ENCODE results near the gene MKI67. TPM values are rescaled to one million over a fixed set of nuclear protein-coding genes. Genes with fewer than 3 reads are reported as not detected.

The MKI67 gene
- total and polyA plus RNA-seq, 4 donors, result 0.03 to 4.2 (median 0.85) TPM

DNA sequence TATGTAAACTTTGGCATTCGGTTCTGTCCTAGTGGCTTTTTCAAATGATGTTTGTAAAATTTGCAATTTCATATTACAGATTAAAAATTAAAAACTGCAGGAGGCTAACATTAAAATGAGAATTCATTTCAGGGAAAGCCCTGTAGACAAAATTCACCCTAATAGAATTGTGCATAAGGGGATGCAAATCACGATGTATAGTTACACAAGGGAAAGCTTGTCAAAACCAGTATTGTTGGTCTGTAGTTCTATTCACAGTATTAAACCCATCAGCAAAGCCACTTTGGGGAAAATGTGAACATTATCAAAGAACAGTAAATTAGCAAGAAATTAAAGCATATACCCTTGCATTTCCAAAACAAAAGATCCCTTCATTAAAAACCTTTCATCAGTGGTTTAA lies 39.9 kb upstream of the MKI67 start:
- Histone ChIP-seq H3K27me3 (ENCODE audit: control insufficient read depth in 1 of 2, insufficient read depth in 2 of 2, low read length in 1 of 2) (no peaks in the 10 kb centered on the region), H3K9me3 (ENCODE audit: control insufficient read depth, low read length) (no peaks in the 10 kb centered on the region), H3K4me3 (ENCODE audit: low read length in 2 of 2) (no peak overlapping the region), H3K36me3 (ENCODE audit: control insufficient read depth in 1 of 2, insufficient read depth in 2 of 2, low read length in 1 of 2) (no peaks in the 10 kb centered on the region), H3K27ac (ENCODE audit: low read depth in 1 of 2, low read length in 2 of 2) (no peak overlapping the region), H3K4me1 (ENCODE audit: control insufficient read depth in 1 of 2, insufficient read depth in 2 of 2, low read length in 2 of 2) (no peaks in the 10 kb centered on the region)
- intact Hi-C loops (cut with DNase I), result no loop called here
- WGBS, 2 donors, result 73 to 76% methylated on average over 2 of the region's 2 CpGs
- DNase-seq, result no peak
- ATAC-seq (ENCODE audit: low FRiP score), result no peak

DNA sequence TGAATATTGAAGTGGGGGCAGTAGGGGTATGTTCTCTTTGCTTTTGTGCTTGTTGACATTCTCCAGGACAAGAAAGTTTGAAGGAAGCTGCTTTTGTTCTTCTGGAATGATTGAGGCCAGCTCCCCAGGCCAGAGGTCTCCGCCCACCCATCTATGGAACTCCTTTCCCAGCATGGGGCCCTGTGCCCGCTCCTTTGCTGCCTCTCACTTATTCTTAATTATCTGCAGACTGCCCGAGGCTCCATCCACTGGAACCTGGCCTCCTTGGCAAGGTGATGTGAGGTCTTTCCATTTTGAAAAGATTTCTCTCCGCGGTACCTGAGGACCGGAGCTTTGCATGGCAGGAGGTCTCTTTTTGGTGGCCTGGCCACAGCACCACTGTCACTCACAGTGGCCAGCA lies 39.3 kb upstream of the MKI67 start:
- no peak overlapping the region for H3K4me3 ChIP-seq (ENCODE audit: low read length in 2 of 2)
- no peaks in the 10 kb centered on the region for H3K9me3 ChIP-seq (ENCODE audit: control insufficient read depth, low read length)
- DNase-seq, result no peak
- intact Hi-C loops (cut with DNase I), result no loop called here
- H3K36me3 ChIP-seq (ENCODE audit: control insufficient read depth in 1 of 2, insufficient read depth in 2 of 2, low read length in 1 of 2), result no peaks in the 10 kb centered on the region
- no peak for ATAC-seq (ENCODE audit: low FRiP score)
- H3K27me3 ChIP-seq (ENCODE audit: control insufficient read depth in 1 of 2, insufficient read depth in 2 of 2, low read length in 1 of 2), result no peaks in the 10 kb centered on the region
- H3K4me1 ChIP-seq (ENCODE audit: control insufficient read depth in 1 of 2, insufficient read depth in 2 of 2, low read length in 2 of 2), result no peaks in the 10 kb centered on the region
- 70 to 73% methylated on average over 6 of the region's 6 CpGs for WGBS, 2 donors
- no peak overlapping the region for H3K27ac ChIP-seq (ENCODE audit: low read depth in 1 of 2, low read length in 2 of 2)

DNA sequence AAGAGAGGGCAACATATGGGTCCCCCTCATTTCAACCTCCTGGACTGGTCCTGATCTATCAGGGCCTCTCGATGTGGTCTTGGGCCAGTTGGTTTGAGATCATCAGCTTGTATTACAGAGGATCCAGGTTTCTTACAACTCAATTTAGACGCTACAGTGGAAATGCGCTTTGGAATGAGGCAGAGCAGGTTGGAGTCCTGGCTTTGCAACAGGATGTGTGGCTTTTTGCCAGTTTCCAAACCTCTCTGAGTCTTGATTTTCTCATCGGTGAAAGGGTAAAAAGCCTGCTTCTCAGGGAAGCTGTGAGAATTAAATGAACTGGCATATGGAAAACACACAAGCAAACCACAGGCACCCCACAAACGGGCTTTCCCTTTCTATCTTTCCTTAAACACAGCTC lies 37.5 kb upstream of the MKI67 start:
- Histone ChIP-seq H3K27ac (ENCODE audit: low read depth in 1 of 2, low read length in 2 of 2) (no peak overlapping the region), H3K4me1 (ENCODE audit: control insufficient read depth in 1 of 2, insufficient read depth in 2 of 2, low read length in 2 of 2) (no peaks in the 10 kb centered on the region), H3K4me3 (ENCODE audit: low read length in 2 of 2) (no peak overlapping the region), H3K36me3 (ENCODE audit: control insufficient read depth in 1 of 2, insufficient read depth in 2 of 2, low read length in 1 of 2) (no peaks in the 10 kb centered on the region), H3K9me3 (ENCODE audit: control insufficient read depth, low read length) (no peaks in the 10 kb centered on the region), H3K27me3 (ENCODE audit: control insufficient read depth in 1 of 2, insufficient read depth in 2 of 2, low read length in 1 of 2) (no peaks in the 10 kb centered on the region)
- ATAC-seq (ENCODE audit: low FRiP score) (no peak), DNase-seq (no peak)
- 81 to 85% methylated on average over 5 of the region's 5 CpGs for whole genome bisulfite sequencing, 2 donors
- intact Hi-C loops (cut with DNase I), result no loop called here

DNA sequence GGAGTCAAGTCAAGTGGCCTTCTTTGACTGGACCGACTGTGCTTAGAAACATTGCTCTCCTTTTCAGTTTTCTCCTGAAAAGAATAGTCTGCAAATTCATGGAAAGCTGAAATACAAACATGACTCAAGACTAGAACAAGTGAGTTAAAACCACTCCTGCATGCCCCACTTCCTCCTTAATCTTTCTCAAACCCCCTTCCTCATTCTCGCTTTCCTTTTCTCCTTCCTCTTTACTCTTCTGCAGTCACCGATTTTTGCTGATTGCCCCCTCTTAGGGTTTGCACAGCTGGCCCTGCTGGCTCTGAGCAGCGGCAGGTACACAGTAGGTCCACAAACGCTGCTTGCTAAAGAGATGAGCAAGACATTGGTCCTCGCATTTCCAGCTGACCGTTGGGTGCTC lies 34.8 kb upstream of the MKI67 start:
- 83 to 89% methylated on average over 7 of the region's 7 CpGs for WGBS, 2 donors
- Histone ChIP-seq H3K27me3 (ENCODE audit: control insufficient read depth in 1 of 2, insufficient read depth in 2 of 2, low read length in 1 of 2) (no peaks in the 10 kb centered on the region), H3K27ac (ENCODE audit: low read depth in 1 of 2, low read length in 2 of 2) (no peak overlapping the region), H3K9me3 (ENCODE audit: control insufficient read depth, low read length) (peaks cover 2% of the 10 kb centered on the region), H3K4me3 (ENCODE audit: low read length in 2 of 2) (no peak overlapping the region), H3K36me3 (ENCODE audit: control insufficient read depth in 1 of 2, insufficient read depth in 2 of 2, low read length in 1 of 2) (no peaks in the 10 kb centered on the region), H3K4me1 (ENCODE audit: control insufficient read depth in 1 of 2, insufficient read depth in 2 of 2, low read length in 2 of 2) (no peaks in the 10 kb centered on the region)
- intact Hi-C loops (cut with DNase I), result no loop called here
- no peak for DNase-seq
- no peak for ATAC-seq (ENCODE audit: low FRiP score)

DNA sequence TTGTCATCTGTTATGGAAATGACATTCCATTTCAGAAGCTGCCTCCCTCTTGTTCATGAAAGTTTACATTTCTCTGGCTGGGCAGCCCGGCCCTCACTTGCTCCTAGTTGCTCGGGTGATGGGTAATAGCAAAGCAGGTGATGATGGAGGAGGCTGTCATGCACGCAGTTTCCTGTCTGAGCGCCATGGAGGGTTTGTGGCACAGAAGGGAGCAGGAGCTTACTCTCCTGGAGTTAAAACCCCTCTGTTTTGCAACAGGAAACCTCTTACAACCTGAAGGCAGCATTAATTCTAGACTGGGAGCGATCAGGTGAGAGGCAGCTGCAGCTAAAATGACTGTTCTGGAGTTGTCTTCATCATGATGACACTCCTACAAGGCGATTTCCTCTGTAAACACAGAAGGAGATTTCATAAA lies 34.1 kb upstream of the MKI67 start:
- Histone ChIP-seq H3K27me3 (ENCODE audit: control insufficient read depth in 1 of 2, insufficient read depth in 2 of 2, low read length in 1 of 2) (no peaks in the 10 kb centered on the region), H3K9me3 (ENCODE audit: control insufficient read depth, low read length) (peaks cover 2% of the 10 kb centered on the region), H3K4me1 (ENCODE audit: control insufficient read depth in 1 of 2, insufficient read depth in 2 of 2, low read length in 2 of 2) (no peaks in the 10 kb centered on the region), H3K4me3 (ENCODE audit: low read length in 2 of 2) (no peak overlapping the region), H3K27ac (ENCODE audit: low read depth in 1 of 2, low read length in 2 of 2) (no peak overlapping the region), H3K36me3 (ENCODE audit: control insufficient read depth in 1 of 2, insufficient read depth in 2 of 2, low read length in 1 of 2) (no peaks in the 10 kb centered on the region)
- no peak for ATAC-seq (ENCODE audit: low FRiP score)
- WGBS, 2 donors, result 30 to 34% methylated on average over 6 of the region's 6 CpGs
- intact Hi-C loops (cut with DNase I), result no loop called here
- no peak for DNase-seq

DNA sequence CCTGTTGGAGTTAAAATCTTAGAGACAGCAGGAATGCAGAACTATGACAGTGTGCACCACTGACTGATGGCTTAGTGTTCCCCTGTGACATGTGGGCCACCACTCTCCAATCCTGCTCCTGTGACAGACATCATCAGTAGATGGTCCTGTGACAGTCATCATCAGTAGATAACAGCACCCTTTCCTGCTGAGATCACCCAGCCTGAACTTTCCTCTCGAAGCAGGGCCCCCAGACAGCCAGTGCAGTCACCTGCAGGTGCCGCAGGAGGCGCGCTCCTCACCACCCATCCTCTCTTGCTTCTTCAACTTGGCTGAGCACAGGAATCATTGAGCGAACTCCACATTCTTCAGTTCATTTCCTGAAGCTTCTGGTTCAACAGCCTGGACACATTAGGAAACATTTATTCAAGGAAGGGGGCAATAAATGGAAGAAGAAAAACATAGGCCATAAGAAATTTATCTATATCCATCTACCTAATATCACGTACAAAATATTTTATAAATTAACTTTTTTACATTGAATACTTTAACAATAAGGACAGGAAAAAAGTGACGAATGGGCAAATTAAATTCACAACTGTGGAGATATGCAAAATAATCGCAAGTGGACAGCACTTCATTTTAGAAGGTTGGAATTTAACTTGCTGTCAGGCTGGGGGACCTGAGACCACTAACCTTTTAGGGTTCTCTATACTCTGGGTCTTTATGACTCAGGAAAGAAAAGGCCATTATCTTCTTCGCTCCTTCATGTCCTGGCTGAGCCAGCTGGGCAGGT lies 32.0 kb upstream of the MKI67 start:
- ATAC-seq (ENCODE audit: low FRiP score) (no peak), DNase-seq (no peak)
- WGBS, 2 donors, result 88 to 89% methylated on average over 9 of the region's 9 CpGs
- no peak overlapping the region for H3K27ac ChIP-seq (ENCODE audit: low read depth in 1 of 2, low read length in 2 of 2)
- no peaks in the 10 kb centered on the region for H3K36me3 ChIP-seq (ENCODE audit: control insufficient read depth in 1 of 2, insufficient read depth in 2 of 2, low read length in 1 of 2)
- H3K4me1 ChIP-seq (ENCODE audit: control insufficient read depth in 1 of 2, insufficient read depth in 2 of 2, low read length in 2 of 2), result no peaks in the 10 kb centered on the region
- intact Hi-C loops (cut with DNase I), result no loop called here
- no peaks in the 10 kb centered on the region for H3K27me3 ChIP-seq (ENCODE audit: control insufficient read depth in 1 of 2, insufficient read depth in 2 of 2, low read length in 1 of 2)
- H3K4me3 ChIP-seq (ENCODE audit: low read length in 2 of 2), result no peak overlapping the region
- H3K9me3 ChIP-seq (ENCODE audit: control insufficient read depth, low read length), result peaks cover 2% of the 10 kb centered on the region

DNA sequence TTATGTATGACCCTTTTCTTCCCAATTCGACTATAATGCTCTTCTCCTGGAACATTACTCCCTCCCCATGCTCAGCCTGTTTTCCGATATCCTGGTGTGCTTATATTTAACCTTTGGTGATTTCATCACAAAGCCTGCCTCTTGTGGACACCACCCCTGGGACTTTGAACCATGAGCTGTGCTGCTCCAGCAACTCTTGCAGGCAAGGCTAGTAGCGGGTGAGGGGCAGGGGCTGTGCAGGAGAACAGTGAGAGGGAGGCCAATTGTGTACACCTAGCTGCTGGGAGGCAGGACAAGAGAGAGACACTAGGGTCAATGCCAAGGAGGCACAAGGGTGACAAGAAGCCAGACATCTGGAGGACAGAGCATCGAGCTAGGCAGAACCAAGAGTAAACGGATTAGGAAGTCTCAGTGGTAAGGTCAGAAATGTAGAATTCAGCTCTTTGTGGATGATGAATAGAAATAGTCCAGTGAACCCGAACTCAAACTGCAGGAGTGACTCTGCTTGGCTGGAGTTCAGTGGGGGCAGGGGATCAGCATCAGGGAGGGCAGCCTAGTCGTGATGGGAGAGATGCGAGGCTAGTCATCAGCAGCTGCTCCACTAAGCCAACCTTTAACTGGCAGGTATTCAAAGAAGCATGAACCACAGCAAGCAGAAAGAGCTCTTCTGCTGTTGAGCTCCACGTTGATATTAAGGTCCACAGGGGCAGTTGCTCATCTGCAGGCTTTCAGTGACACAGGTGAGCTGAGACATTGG lies 31.0 kb upstream of the MKI67 start:
- 57 to 65% methylated on average over 9 of the region's 9 CpGs for WGBS, 2 donors
- H3K4me3 ChIP-seq (ENCODE audit: low read length in 2 of 2), result no peak overlapping the region
- ATAC-seq (ENCODE audit: low FRiP score) (no peak), DNase-seq (no peak)
- H3K36me3 ChIP-seq (ENCODE audit: control insufficient read depth in 1 of 2, insufficient read depth in 2 of 2, low read length in 1 of 2), result no peaks in the 10 kb centered on the region
- no peak overlapping the region for H3K27ac ChIP-seq (ENCODE audit: low read depth in 1 of 2, low read length in 2 of 2)
- H3K27me3 ChIP-seq (ENCODE audit: control insufficient read depth in 1 of 2, insufficient read depth in 2 of 2, low read length in 1 of 2), result no peaks in the 10 kb centered on the region
- peaks cover 2% of the 10 kb centered on the region for H3K9me3 ChIP-seq (ENCODE audit: control insufficient read depth, low read length)
- intact Hi-C loops (cut with DNase I), result no loop called here
- no peaks in the 10 kb centered on the region for H3K4me1 ChIP-seq (ENCODE audit: control insufficient read depth in 1 of 2, insufficient read depth in 2 of 2, low read length in 2 of 2)

DNA sequence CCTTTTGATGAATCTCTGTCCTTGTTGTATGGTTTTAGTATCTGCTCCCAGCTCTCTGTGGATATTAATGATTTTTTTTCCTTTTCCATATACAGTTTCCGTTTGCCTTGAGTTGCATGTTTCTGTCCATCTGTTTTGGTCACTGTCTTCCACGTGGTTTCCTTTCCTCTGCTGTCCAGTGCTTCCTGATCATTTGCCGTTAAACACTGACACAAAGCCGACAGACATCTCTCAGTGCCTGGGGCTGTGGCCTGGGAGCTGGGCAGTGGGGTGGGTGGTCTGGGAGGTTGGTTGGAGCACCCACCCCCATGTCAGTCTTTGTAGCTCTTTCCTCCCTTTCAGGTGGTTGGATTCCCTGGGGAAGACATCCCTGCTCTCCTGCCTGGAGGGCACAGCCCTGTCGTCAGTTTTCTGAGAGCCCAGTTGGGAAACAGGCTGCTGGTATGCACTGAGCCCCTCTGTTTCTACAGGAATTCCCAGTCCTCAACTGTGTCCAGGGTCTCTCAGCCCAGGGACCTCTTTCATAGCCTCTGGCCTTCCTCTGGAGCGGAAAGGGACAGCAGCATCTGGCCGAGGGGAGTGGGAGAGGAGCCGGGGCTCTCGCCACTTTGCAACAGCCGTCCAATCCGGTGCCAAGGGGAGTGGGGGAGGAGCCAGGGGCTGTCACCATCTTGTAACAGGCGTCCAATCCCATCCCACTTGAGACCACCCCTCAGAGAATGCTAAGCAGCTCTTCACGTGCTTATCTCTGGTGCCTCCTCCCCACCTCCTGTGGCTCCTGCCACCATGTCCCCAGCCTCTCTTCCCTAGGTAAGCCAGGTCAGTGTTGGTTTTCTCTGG lies 26.7 kb upstream of the MKI67 start:
- WGBS, 2 donors, result 52 to 55% methylated on average over 13 of the region's 13 CpGs
- intact Hi-C loops (cut with DNase I), result no loop called here
- ATAC-seq (ENCODE audit: low FRiP score) (no peak), DNase-seq (no peak)
- Histone ChIP-seq H3K4me3 (ENCODE audit: low read length in 2 of 2) (no peak overlapping the region), H3K36me3 (ENCODE audit: control insufficient read depth in 1 of 2, insufficient read depth in 2 of 2, low read length in 1 of 2) (no peaks in the 10 kb centered on the region), H3K4me1 (ENCODE audit: control insufficient read depth in 1 of 2, insufficient read depth in 2 of 2, low read length in 2 of 2) (no peaks in the 10 kb centered on the region), H3K9me3 (ENCODE audit: control insufficient read depth, low read length) (peaks cover 2% of the 10 kb centered on the region), H3K27ac (ENCODE audit: low read depth in 1 of 2, low read length in 2 of 2) (no peak overlapping the region), H3K27me3 (ENCODE audit: control insufficient read depth in 1 of 2, insufficient read depth in 2 of 2, low read length in 1 of 2) (no peaks in the 10 kb centered on the region)
